ENCODE measurements around the gene ARFGAP1. TPM values are rescaled to one million over a fixed set of nuclear protein-coding genes. Genes with fewer than 3 reads are reported as not detected.

Gene ARFGAP1
- total RNA-seq, 2 experiments from 2014 or later, result 73.4 to 77.6 TPM

GRCh38 chr20:63320041-63320511, 47.5 kb downstream of the ARFGAP1 start:
- ChIA-PET CTCF (no interaction called here), POLR2A (no interaction called here)
- Mint-ChIP-seq H3K4me3 (no peak overlapping the region), H3K9me3 (ENCODE audit: low read depth) (no peaks in the 10 kb centered on the region), H3K36me3 (ENCODE audit: low read depth) (no peaks in the 10 kb centered on the region), H3K27ac (no peak overlapping the region), H3K27me3 (peaks cover 6% of the 10 kb centered on the region), H3K4me1 (no peaks in the 10 kb centered on the region)
- intact Hi-C loops (cut with DNase I, micrococcal nuclease), result no loop called here
- no peak for ATAC-seq
- DNase-seq, result peak; percentile 2

DNA sequence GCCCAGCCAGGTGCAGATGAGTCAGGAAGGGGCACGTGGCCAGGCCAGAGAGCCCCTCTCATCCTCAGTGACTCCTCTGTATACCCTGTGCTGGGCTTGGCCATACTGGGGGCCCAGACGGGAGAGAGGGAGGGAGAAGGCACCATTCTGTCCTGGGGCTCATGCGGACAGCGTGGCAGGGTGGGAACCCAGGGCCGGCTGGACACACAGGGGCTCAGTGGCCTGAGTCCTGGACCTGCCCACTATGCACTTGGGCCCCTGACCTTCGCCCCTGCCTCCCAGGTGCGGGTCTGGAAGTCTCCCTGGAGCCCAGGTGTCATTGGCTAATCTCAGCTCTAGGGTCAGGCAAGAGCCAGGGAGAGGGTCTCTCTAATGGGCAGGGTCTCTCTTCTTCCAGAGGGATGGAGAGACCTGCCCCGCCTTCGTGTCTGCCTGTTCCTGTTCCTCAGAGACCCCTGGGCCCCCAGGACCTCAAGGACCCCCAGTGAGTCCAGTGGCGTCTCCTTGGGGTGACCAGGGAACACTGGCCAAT, 48.1 kb downstream of the ARFGAP1 start:
- ATAC-seq (no peak), DNase-seq (no peak)
- no peaks in the 10 kb centered on the region for H3K9me3 Mint-ChIP-seq (ENCODE audit: low read depth)
- ChIA-PET CTCF (no interaction called here), POLR2A (no interaction called here)
- intact Hi-C loops (cut with DNase I, micrococcal nuclease), result no loop called here
- peaks cover 6% of the 10 kb centered on the region for H3K27me3 Mint-ChIP-seq
- H3K36me3 Mint-ChIP-seq (ENCODE audit: low read depth), result no peaks in the 10 kb centered on the region
- H3K4me1 Mint-ChIP-seq, result no peaks in the 10 kb centered on the region
- H3K4me3 Mint-ChIP-seq, result no peak overlapping the region
- no peak overlapping the region for H3K27ac Mint-ChIP-seq

DNA sequence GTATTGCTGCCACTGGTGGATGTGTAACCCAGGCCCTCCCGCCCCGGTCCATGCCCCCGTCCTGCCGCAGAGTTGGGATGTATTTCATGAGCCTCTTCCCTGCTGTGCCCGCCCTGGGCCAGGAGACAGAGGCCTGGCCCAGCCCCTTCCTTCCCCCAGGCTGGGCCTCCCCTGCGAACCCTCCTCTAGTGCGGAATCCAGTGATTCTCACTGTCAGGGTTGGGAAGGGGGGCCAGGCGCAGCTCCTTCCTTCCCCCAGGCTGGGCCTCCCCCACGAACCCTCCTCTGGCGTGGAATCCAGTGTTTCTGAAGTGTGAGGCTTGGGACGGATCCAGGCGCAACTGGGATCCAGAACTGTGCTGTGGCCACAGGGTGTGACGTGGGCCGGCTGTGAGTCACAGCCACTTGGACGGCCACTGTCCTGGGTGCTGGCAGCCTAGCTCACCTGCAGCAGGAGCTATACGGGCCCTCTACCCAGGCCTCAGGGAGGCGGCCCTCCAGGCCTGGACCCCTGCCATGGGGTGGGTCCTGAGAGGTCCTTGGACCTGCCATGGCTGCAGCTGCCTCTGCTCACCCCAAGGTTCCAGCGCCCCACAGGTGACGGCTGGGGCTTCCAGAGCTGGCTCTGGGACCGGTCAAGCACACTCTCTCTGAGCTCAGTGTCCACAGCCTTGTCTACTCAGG, 48.7 kb downstream of the ARFGAP1 start:
- no peak overlapping the region for H3K4me3 Mint-ChIP-seq
- DNase-seq, result no peak

DNA sequence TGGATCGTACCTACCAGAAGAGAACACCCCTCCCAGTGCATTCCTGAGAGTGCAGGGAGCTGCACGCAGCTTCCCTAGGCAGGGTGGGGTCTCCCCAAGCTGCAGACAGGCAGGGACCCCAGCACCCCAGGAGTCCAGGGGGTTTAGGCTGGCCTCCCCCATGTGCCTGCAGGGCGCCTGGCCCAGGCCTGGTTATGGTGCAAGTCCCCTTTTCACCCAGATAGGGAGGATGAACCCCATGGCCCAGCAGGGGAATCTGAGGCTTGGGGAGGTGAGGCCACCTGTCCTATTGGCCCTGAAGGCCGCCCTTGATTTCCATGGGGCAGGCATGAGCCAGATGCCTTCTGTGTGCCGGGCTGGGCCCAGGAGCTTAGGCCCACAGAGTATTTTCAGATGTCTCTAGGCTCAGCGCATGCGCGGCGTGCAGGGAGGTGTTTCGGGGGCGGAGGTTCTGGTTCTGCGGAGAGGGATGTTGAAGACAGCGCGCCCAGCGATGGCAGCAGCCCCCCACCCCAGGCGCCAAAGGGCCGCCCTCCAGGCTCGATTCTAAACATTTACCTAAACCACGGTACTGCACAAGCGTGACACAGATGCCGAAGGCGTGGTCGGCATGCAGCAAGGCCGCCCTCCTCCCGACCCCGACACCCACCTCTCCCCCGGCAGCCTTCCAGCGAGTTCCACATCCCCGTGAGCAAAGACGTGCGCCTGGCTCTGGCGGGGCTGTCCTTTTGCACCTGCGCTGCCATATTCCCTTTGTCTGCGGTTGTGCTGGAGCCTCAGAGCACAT, 49.7 kb downstream of the ARFGAP1 start:
- no peak overlapping the region for H3K4me3 Mint-ChIP-seq
- DNase-seq, result no peak
- no peak for ATAC-seq
- intact Hi-C loops (cut with DNase I, micrococcal nuclease), result no loop called here
- no peak overlapping the region for H3K27ac Mint-ChIP-seq
- H3K27me3 Mint-ChIP-seq, result peaks cover 6% of the 10 kb centered on the region
- H3K4me1 Mint-ChIP-seq, result no peaks in the 10 kb centered on the region
- no peaks in the 10 kb centered on the region for H3K36me3 Mint-ChIP-seq (ENCODE audit: low read depth)
- no peaks in the 10 kb centered on the region for H3K9me3 Mint-ChIP-seq (ENCODE audit: low read depth)
- ChIA-PET POLR2A (no interaction called here), CTCF (no interaction called here)

More for the DNA sequence above, 48.7 kb downstream of the ARFGAP1 start:
- Mint-ChIP-seq H3K36me3 (ENCODE audit: low read depth) (no peaks in the 10 kb centered on the region), H3K27me3 (peaks cover 6% of the 10 kb centered on the region), H3K4me1 (no peaks in the 10 kb centered on the region), H3K9me3 (ENCODE audit: low read depth) (no peaks in the 10 kb centered on the region), H3K27ac (no peak overlapping the region)
- ChIA-PET CTCF (no interaction called here), POLR2A (no interaction called here)
- no peak for ATAC-seq
- intact Hi-C loops (cut with DNase I, micrococcal nuclease), result no loop called here

- CTCF ChIA-PET, result no interaction called here
Observed at GRCh38 chr20:63322933-63323273, 50.3 kb downstream of the ARFGAP1 start.

GRCh38 chr20:63323357-63323981, 50.9 kb downstream of the ARFGAP1 start:
- Mint-ChIP-seq H3K27me3 (peaks cover 6% of the 10 kb centered on the region), H3K4me1 (no peaks in the 10 kb centered on the region), H3K9me3 (ENCODE audit: low read depth) (no peaks in the 10 kb centered on the region), H3K36me3 (ENCODE audit: low read depth) (no peaks in the 10 kb centered on the region), H3K4me3 (no peak overlapping the region), H3K27ac (no peak overlapping the region)
- intact Hi-C loops (cut with DNase I, micrococcal nuclease), result no loop called here
- POLR2A ChIA-PET, result no interaction called here
- no peak for DNase-seq
- CTCF ChIA-PET, result no interaction called here
- ATAC-seq, result no peak

More at GRCh38 chr20:63322933-63323273, 50.3 kb downstream of the ARFGAP1 start:
- no peaks in the 10 kb centered on the region for H3K4me1 Mint-ChIP-seq
- DNase-seq (no peak), ATAC-seq (no peak)
- H3K27me3 Mint-ChIP-seq, result peaks cover 6% of the 10 kb centered on the region
- POLR2A ChIA-PET, result no interaction called here
- H3K36me3 Mint-ChIP-seq (ENCODE audit: low read depth), result no peaks in the 10 kb centered on the region
- intact Hi-C loops (cut with DNase I, micrococcal nuclease), result no loop called here
- H3K9me3 Mint-ChIP-seq (ENCODE audit: low read depth), result no peaks in the 10 kb centered on the region
- no peak overlapping the region for H3K4me3 Mint-ChIP-seq
- H3K27ac Mint-ChIP-seq, result no peak overlapping the region

DNA sequence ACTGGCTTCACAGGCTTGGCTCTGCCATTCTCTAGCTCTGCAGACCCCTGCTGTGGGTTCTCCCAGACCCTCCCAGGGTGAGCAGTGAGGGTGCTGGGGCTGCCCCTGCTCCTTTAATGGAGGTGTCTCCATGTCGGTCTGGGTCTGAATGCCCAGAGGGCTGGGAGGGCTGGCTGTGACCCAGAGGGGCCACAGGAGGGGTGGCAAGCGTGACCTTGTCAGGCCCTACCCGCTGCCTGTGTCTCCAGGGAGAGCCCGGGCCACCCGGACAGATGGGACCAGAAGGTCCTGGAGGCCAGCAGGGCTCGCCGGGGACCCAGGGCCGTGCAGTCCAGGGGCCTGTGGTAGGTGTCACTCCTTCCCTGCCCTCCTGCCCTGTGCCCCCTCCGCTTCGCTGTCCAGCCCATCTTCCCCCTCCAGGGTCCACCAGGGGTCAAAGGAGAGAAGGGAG, 52.4 kb downstream of the ARFGAP1 start:
- H3K36me3 Mint-ChIP-seq (ENCODE audit: low read depth), result no peaks in the 10 kb centered on the region
- POLR2A ChIA-PET, result no interaction called here

GRCh38 chr20:63325554-63326313, 53.1 kb downstream of the ARFGAP1 start:
- DNase-seq (no peak), ATAC-seq (no peak)
- H3K27me3 Mint-ChIP-seq, result peaks cover 6% of the 10 kb centered on the region
- H3K36me3 Mint-ChIP-seq (ENCODE audit: low read depth), result no peaks in the 10 kb centered on the region
- H3K9me3 Mint-ChIP-seq (ENCODE audit: low read depth), result no peaks in the 10 kb centered on the region
- CTCF ChIA-PET, result no interaction called here
- H3K4me1 Mint-ChIP-seq, result no peaks in the 10 kb centered on the region
- intact Hi-C loops (cut with DNase I, micrococcal nuclease), result no loop called here
- no peak overlapping the region for H3K4me3 Mint-ChIP-seq
- POLR2A ChIA-PET, result no interaction called here
- H3K27ac Mint-ChIP-seq, result no peak overlapping the region

More for the DNA sequence above, 52.4 kb downstream of the ARFGAP1 start:
- intact Hi-C loops (cut with DNase I, micrococcal nuclease), result no loop called here
- H3K27me3 Mint-ChIP-seq, result peaks cover 6% of the 10 kb centered on the region
- H3K4me3 Mint-ChIP-seq, result no peak overlapping the region
- no peak overlapping the region for H3K27ac Mint-ChIP-seq
- CTCF ChIA-PET, result no interaction called here
- H3K9me3 Mint-ChIP-seq (ENCODE audit: low read depth), result no peaks in the 10 kb centered on the region
- no peaks in the 10 kb centered on the region for H3K4me1 Mint-ChIP-seq
- ATAC-seq, result no peak
- no peak for DNase-seq

DNA sequence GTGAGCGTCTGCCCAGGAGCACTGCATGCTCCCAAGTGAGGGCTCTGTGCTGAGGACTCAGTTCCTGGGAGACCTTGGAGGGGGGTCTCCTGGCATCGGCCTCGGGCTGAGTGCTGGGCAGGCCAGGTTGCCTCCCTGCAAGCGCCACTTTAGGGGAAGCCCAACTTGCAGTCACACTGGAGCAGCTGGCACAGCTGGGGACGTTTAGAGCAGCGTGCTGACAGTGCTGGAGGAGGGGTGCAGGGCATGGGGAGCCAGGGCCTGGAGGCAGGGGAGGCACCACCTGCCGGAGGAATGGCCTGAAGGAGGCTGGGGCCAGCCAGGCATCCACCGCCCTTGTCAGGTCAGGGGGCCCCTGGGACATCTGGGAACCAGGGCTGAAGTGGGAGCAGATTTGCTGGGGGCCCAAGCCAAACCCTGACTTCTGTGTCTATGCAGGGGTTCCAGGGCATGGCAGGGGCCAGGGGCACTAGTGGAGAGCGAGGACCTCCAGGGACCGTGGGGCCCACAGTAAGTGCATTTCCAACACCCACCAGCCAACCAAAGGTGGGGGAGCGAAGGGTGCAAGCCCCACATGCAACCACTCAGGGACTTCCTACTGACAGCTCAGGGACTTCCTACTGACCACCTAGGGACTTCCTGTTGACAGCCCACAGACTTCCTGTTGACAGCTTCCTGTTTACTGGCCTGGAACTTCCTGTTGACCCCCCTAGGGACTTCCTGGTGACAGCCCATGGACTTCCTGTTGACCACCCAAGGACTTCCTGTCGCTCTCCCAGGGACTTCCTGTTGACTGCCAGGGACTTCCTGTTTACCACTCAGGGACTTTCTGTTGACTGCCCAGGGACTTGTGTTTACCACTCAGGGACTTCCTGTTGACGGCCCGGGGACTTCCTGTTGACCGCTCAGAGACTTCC, 54.0 kb downstream of the ARFGAP1 start:
- no peak overlapping the region for H3K27ac Mint-ChIP-seq
- intact Hi-C loops (cut with DNase I, micrococcal nuclease), result no loop called here
- H3K27me3 Mint-ChIP-seq, result peaks cover 7% of the 10 kb centered on the region
- no peak for ATAC-seq
- peaks cover under 1% of the 10 kb centered on the region for H3K9me3 Mint-ChIP-seq (ENCODE audit: low read depth)
- H3K4me1 Mint-ChIP-seq, result no peaks in the 10 kb centered on the region
- no peak overlapping the region for H3K4me3 Mint-ChIP-seq
- no peaks in the 10 kb centered on the region for H3K36me3 Mint-ChIP-seq (ENCODE audit: low read depth)
- ChIA-PET CTCF (no interaction called here), POLR2A (no interaction called here)
- no peak for DNase-seq

GRCh38 chr20:63327231-63327745, 54.7 kb downstream of the ARFGAP1 start:
- CTCF ChIA-PET, result no interaction called here
- DNase-seq (no peak), ATAC-seq (no peak)
- intact Hi-C loops (cut with DNase I, micrococcal nuclease), result no loop called here
- Mint-ChIP-seq H3K27me3 (peaks cover 11% of the 10 kb centered on the region), H3K36me3 (ENCODE audit: low read depth) (no peaks in the 10 kb centered on the region), H3K9me3 (ENCODE audit: low read depth) (peaks cover 6% of the 10 kb centered on the region), H3K4me3 (no peak overlapping the region), H3K4me1 (no peaks in the 10 kb centered on the region), H3K27ac (no peak overlapping the region)
- POLR2A ChIA-PET, result no interaction called here

Measured in activated CD4-positive, alpha-beta T cell treated with anti-CD3 and anti-CD28 coated beads for 36 hours (primary cell).